HEK293 (cell line): ENCODE data around the gene IGFALS.

Source experiments
- CTCF ChIA-PET: fragments of 350-600 bp; formaldehyde crosslinking; extraction: SDS; loops from one replicate; lab custom pipeline; 2021; ENCODE audit warnings: antibody characterized with exemption; lab: Yijun Ruan, JAX
- POLR2A ChIA-PET: fragments of 300-600 bp; formaldehyde crosslinking; extraction: SDS; loops from one replicate; lab custom pipeline; 2020; ENCODE audit warnings: antibody characterized with exemption, inconsistent platforms; lab: Yijun Ruan, JAX
- H3K27ac ChIP-seq: fragments of 200-500 bp; sonication (Bioruptor generic); 2 replicates; pipeline ENCODE4 v1.5.1; 2014; ENCODE audit warnings: low read depth, low read length, control low read depth, inconsistent platforms; ENCODE audit errors: extremely low read depth
- H3K36me3 ChIP-seq, 2 experiments: fragments of 200-500 bp in 1 of 2; sonication (Bioruptor generic) in 1 of 2; 1 replicate in 1 of 2; 2 replicates in 1 of 2; pipeline ENCODE4 v1.5.1; 2014 to 2017; ENCODE audit warnings: inconsistent platforms in 2 of 2, low read length in 2 of 2; ENCODE audit not compliant: control insufficient read depth in 2 of 2, insufficient read depth in 1 of 2
- H3K4me1 ChIP-seq: fragments of 200-500 bp; sonication (Bioruptor generic); 2 replicates; pipeline ENCODE4 v1.5.1; 2014; ENCODE audit warnings: mild to moderate bottlenecking, low read length, inconsistent platforms; ENCODE audit not compliant: control insufficient read depth, insufficient read depth
- H3K4me3 ChIP-seq: 2 replicates; pipeline ENCODE4 v1.5.1; 2011; ENCODE audit warnings: low read depth, mild to moderate bottlenecking, control low read depth, low read length, moderate library complexity
- H3K9me3 ChIP-seq: fragments of 200-500 bp; sonication (Bioruptor generic); 2 replicates; pipeline ENCODE4 v1.5.1; 2014; ENCODE audit warnings: low read depth, low read length, inconsistent platforms; ENCODE audit not compliant: control insufficient read depth, insufficient read depth
- FEZF1 ChIP-seq: fragments of 450-650 bp; formaldehyde crosslinking; IDR thresholded peaks from 2 replicates; pipeline ENCODE4 v1.5.1; 2016; ENCODE audit warnings: missing biosample characterization, missing genetic modification characterization
- HOXD13 ChIP-seq: sonication (generic); formaldehyde crosslinking; IDR thresholded peaks from 2 replicates; pipeline ENCODE4 v1.8.0; 2022; ENCODE audit warnings: missing genetic modification reagents, borderline replicate concordance
- KLF1 ChIP-seq: fragments of 450-650 bp; formaldehyde crosslinking; IDR thresholded peaks from 2 replicates; pipeline ENCODE4 v1.5.1; 2016; ENCODE audit warnings: missing biosample characterization, missing genetic modification characterization
- KLF7 ChIP-seq: fragments of 450-650 bp; formaldehyde crosslinking; IDR thresholded peaks from 2 replicates; pipeline ENCODE4 v1.5.1; 2016; ENCODE audit warnings: missing biosample characterization, missing genetic modification characterization, borderline replicate concordance
- KLF9 ChIP-seq: fragments of 450-650 bp; formaldehyde crosslinking; IDR thresholded peaks from 2 replicates; pipeline ENCODE4 v1.5.1; 2016; ENCODE audit warnings: missing biosample characterization, missing genetic modification characterization, low read depth
- PBX3 ChIP-seq: sonication (generic); formaldehyde crosslinking; IDR thresholded peaks from 2 replicates; pipeline ENCODE4 v1.8.1; 2022; ENCODE audit warnings: mild to moderate bottlenecking, moderate library complexity, missing genetic modification reagents
- SP2 ChIP-seq: fragments of 450-650 bp; formaldehyde crosslinking; IDR thresholded peaks from 2 replicates; pipeline ENCODE4 v1.5.1; 2016; ENCODE audit warnings: missing biosample characterization, missing genetic modification characterization
- SP3 ChIP-seq: fragments of 450-650 bp; formaldehyde crosslinking; IDR thresholded peaks from 2 replicates; pipeline ENCODE4 v1.5.1; 2016; ENCODE audit warnings: missing biosample characterization, missing genetic modification characterization
- TSHZ1 ChIP-seq: fragments of 450-650 bp; formaldehyde crosslinking; IDR thresholded peaks from 2 replicates; pipeline ENCODE4 v1.5.1; 2016; ENCODE audit warnings: missing biosample characterization, missing genetic modification characterization, borderline replicate concordance
- WT1 ChIP-seq: fragments of 450-650 bp; formaldehyde crosslinking; IDR thresholded peaks from 2 replicates; pipeline ENCODE4 v1.5.1; 2016; ENCODE audit warnings: missing biosample characterization, missing genetic modification characterization
- ZBTB11 ChIP-seq: fragments of 450-650 bp; formaldehyde crosslinking; conservative IDR thresholded peaks from 2 replicates; pipeline ENCODE4 v1.5.1; 2016; ENCODE audit warnings: low read depth, missing biosample characterization, missing genetic modification characterization
- ZBTB48 ChIP-seq: fragments of 450-650 bp; formaldehyde crosslinking; IDR thresholded peaks from 2 replicates; pipeline ENCODE4 v1.5.1; 2016; ENCODE audit warnings: missing biosample characterization, missing genetic modification characterization
- ZNF114 ChIP-seq: fragments of 450-650 bp; formaldehyde crosslinking; IDR thresholded peaks from 2 replicates; pipeline ENCODE4 v1.5.0; 2017; ENCODE audit warnings: missing biosample characterization, missing genetic modification characterization
- ZNF2 ChIP-seq: fragments of 450-650 bp; formaldehyde crosslinking; IDR thresholded peaks from 2 replicates; pipeline ENCODE4 v1.5.1; 2016; ENCODE audit warnings: missing biosample characterization, missing genetic modification characterization
- ZNF214 ChIP-seq: fragments of 450-650 bp; formaldehyde crosslinking; IDR thresholded peaks from 2 replicates; pipeline ENCODE4 v1.5.1; 2017; ENCODE audit warnings: missing biosample characterization, mild to moderate bottlenecking, missing genetic modification characterization, borderline replicate concordance
- ZNF404 ChIP-seq: fragments of 450-650 bp; formaldehyde crosslinking; IDR thresholded peaks from 2 replicates; pipeline ENCODE4 v1.5.1; 2017; ENCODE audit warnings: missing biosample characterization, missing genetic modification characterization
- ZNF416 ChIP-seq: fragments of 450-650 bp; formaldehyde crosslinking; IDR thresholded peaks from 2 replicates; pipeline ENCODE4 v1.5.1; 2016; ENCODE audit warnings: missing biosample characterization, missing genetic modification characterization
- ZNF488 ChIP-seq: fragments of 450-650 bp; formaldehyde crosslinking; IDR thresholded peaks from 2 replicates; pipeline ENCODE4 v1.5.1; 2016; ENCODE audit warnings: missing biosample characterization, missing genetic modification characterization
- ZNF544 ChIP-seq: fragments of 450-650 bp; formaldehyde crosslinking; IDR thresholded peaks from 2 replicates; pipeline ENCODE4 v1.5.0; 2017; ENCODE audit warnings: missing biosample characterization, missing genetic modification characterization
- ZNF560 ChIP-seq: fragments of 450-650 bp; formaldehyde crosslinking; IDR thresholded peaks from 2 replicates; pipeline ENCODE4 v1.5.1; 2017; ENCODE audit warnings: missing biosample characterization, missing genetic modification characterization, borderline replicate concordance
- ZNF776 ChIP-seq: fragments of 450-650 bp; formaldehyde crosslinking; IDR thresholded peaks from 2 replicates; pipeline ENCODE4 v1.5.0; 2017; ENCODE audit warnings: missing biosample characterization, missing genetic modification characterization, borderline replicate concordance

Gene IGFALS

GRCh38 chr16:1809281-1809801 lies 15.8 kb upstream of the IGFALS start:
- TF ChIP-seq KLF7 (tag by site-specific recombination) (no peak), KLF9 (tag by site-specific recombination) (0 out of 2 replicates have a peak, but pooled peaks have one; percentile 9), WT1 (no peak)
- TF ChIP-seq, all 188 proteins: peak for 1
- ChIA-PET POLR2A (no interaction called here), CTCF (no interaction called here)
- H3K36me3 ChIP-seq, result peaks cover 21 to 59% of the 10 kb centered on the region in 2 experiments; a peak in 2 of 3 replicates
- no peaks in the 10 kb centered on the region for H3K9me3 ChIP-seq
- no peaks in the 10 kb centered on the region for H3K4me1 ChIP-seq
- no peak overlapping the region for H3K4me3 ChIP-seq
- H3K27ac ChIP-seq, result no peak overlapping the region

GRCh38 chr16:1808691-1809090 lies 15.2 kb upstream of the IGFALS start:
- POLR2A ChIA-PET, result no interaction called here
- CTCF ChIA-PET, result no interaction called here
- no peaks in the 10 kb centered on the region for H3K4me1 ChIP-seq
- H3K27ac ChIP-seq, result no peak overlapping the region
- H3K9me3 ChIP-seq, result no peaks in the 10 kb centered on the region
- H3K4me3 ChIP-seq, result no peak overlapping the region
- peaks cover 21 to 56% of the 10 kb centered on the region in 2 experiments; a peak in 2 of 3 replicates for H3K36me3 ChIP-seq
- TF ChIP-seq SP3 (tag by site-specific recombination) (no peak), ZBTB48 (tag by site-specific recombination) (no peak), HOXD13 (CRISPR knock-in tag) (no peak), ZBTB11 (tag by site-specific recombination) (no peak), ZNF2 (no peak), ZNF404 (tag by site-specific recombination) (no peak), ZNF544 (tag by site-specific recombination) (no peak), ZNF560 (tag by site-specific recombination) (no peak), FEZF1 (tag by site-specific recombination) (no peak), KLF1 (tag by site-specific recombination) (no peak), PBX3 (CRISPR knock-in tag) (no peak), ZNF214 (tag by site-specific recombination) (no peak), ZNF416 (tag by site-specific recombination) (no peak), ZNF776 (tag by site-specific recombination) (no peak), ZNF488 (tag by site-specific recombination) (no peak), ZNF114 (tag by site-specific recombination) (no peak), SP2 (no peak), TSHZ1 (tag by site-specific recombination) (no peak)
